GM12878 (cell line): ENCODE results near the gene PTPRN2. TPM values are rescaled to one million over a fixed set of nuclear protein-coding genes. Genes with fewer than 3 reads are reported as not detected.

Source experiments
- ATAC-seq: fragments of 200-7000 bp; cut with Tn5 transposase; 3 replicates; pipeline ENCODE4 v1.9.1; 2020; ENCODE audit warnings: mild to moderate bottlenecking, moderate library complexity
- BruUV-seq: library from RNA; stranded (reverse); fragments of 400-500 nt; replicated peaks from 2 replicates; lab custom pipeline; 2021; lab: Mats Ljungman, UMichigan
- CTCF ChIA-PET: fragments of 300-600 bp; sonication (Branson Sonifier 250); formaldehyde crosslinking; extraction: SDS; loops from one replicate; lab custom pipeline; 2021; ENCODE audit warnings: inconsistent platforms; lab: Yijun Ruan, JAX
- POLR2A ChIA-PET: fragments of 350-600 bp; formaldehyde crosslinking; extraction: SDS; loops from one replicate; lab custom pipeline; 2021; ENCODE audit warnings: inconsistent platforms; lab: Charles Lee
- RAD21 ChIA-PET: fragments of 300-600 bp; sonication (Branson Sonifier 250); formaldehyde crosslinking; loops from one replicate; lab custom pipeline; 2023; ENCODE audit warnings: antibody characterized with exemption; ENCODE audit not compliant: unreplicated experiment; lab: Charles Lee
- SMC1A ChIA-PET: fragments of 300-600 bp; sonication (Branson Sonifier 250); formaldehyde crosslinking; loops from one replicate; lab custom pipeline; 2023; ENCODE audit not compliant: unreplicated experiment, uncharacterized antibody; lab: Charles Lee
- DNase-seq: peaks from one replicate; pipeline ENCODE4 v3.0.0-alpha.2; 2011; ENCODE audit warnings: low read depth, low spot score
- FAIRE-seq: peaks from 3 replicates; lab custom pipeline; 2011; peaks lifted over from hg19 to GRCh38; lab: Jason Lieb, UNC
- H2AFZ ChIP-seq: 2 replicates; pipeline ENCODE4 v1.6.0; 2011; ENCODE audit warnings: low read depth, low read length, control low read depth; ENCODE audit not compliant: control insufficient read depth
- H3K27ac ChIP-seq: 2 replicates; pipeline ENCODE4 v1.5.1; 2011; ENCODE audit warnings: control low read depth; ENCODE audit not compliant: control insufficient read depth, insufficient read depth
- H3K27me3 ChIP-seq, 2 experiments: replicated peaks in 1 of 2; 2 replicates each; pipeline versions ENCODE4 v1.6.0 to v1.6.1; 2011; ENCODE audit warnings: low read length in 1 of 2; ENCODE audit not compliant: control insufficient read depth in 2 of 2, insufficient read depth in 2 of 2
- H3K36me3 ChIP-seq, 2 experiments: 2 replicates each; pipeline ENCODE4 v1.5.1; 2011; ENCODE audit warnings: low read length in 1 of 2; ENCODE audit not compliant: control insufficient read depth in 2 of 2, insufficient read depth in 2 of 2
- H3K4me1 ChIP-seq: 2 replicates; pipeline ENCODE4 v1.6.1; 2011; ENCODE audit warnings: mild to moderate bottlenecking, low read length, moderate library complexity, mixed read lengths; ENCODE audit not compliant: control insufficient read depth, insufficient read depth
- H3K4me2 ChIP-seq: 2 replicates; pipeline ENCODE4 v1.6.0; 2011; ENCODE audit warnings: control low read depth; ENCODE audit not compliant: control insufficient read depth, insufficient read depth
- H3K4me3 ChIP-seq: fragments of 200-600 bp; sonication (generic); 2 replicates; pipeline ENCODE4 v1.5.1; 2016
- H3K79me2 ChIP-seq: 2 replicates; pipeline ENCODE4 v1.6.0; 2011; ENCODE audit warnings: low read length; ENCODE audit not compliant: control insufficient read depth, insufficient read depth
- H3K9ac ChIP-seq: 2 replicates; pipeline ENCODE4 v1.8.0; 2011; ENCODE audit warnings: low read length, control low read depth, mixed read lengths; ENCODE audit not compliant: control insufficient read depth, insufficient read depth
- H3K9me3 ChIP-seq: replicated peaks from 3 replicates; pipeline ENCODE4 v1.5.1; 2011; ENCODE audit warnings: mild to moderate bottlenecking, low read length; ENCODE audit not compliant: control insufficient read depth, insufficient read depth
- H4K20me1 ChIP-seq: 2 replicates; pipeline ENCODE4 v1.6.0; 2011; ENCODE audit not compliant: control insufficient read depth, insufficient read depth
- BCL11A ChIP-seq: IDR thresholded peaks from 2 replicates; pipeline ENCODE4 v1.6.1; 2011; ENCODE audit warnings: low read depth, low read length
- EZH2 ChIP-seq: IDR thresholded peaks from 2 replicates; pipeline ENCODE4 v1.6.1; 2012; ENCODE audit warnings: low read depth, mild to moderate bottlenecking, control low read depth, inconsistent platforms, low read length, borderline replicate concordance; ENCODE audit not compliant: control insufficient read depth
- GATAD2B ChIP-seq: fragments of 450-650 bp; conservative IDR thresholded peaks from 2 replicates; pipeline ENCODE4 v1.6.1; 2017; ENCODE audit warnings: low read depth, mild to moderate bottlenecking, moderate library complexity
- IKZF2 ChIP-seq, 2 experiments: fragments of 450-650 bp; IDR thresholded peaks; 2 replicates each; pipeline ENCODE4 v1.6.1; 2017; ENCODE audit warnings: mild to moderate bottlenecking in 2 of 2, moderate library complexity in 2 of 2
- POLR2AphosphoS5 ChIP-seq: IDR thresholded peaks from 2 replicates; pipeline ENCODE4 v1.6.1; 2011; ENCODE audit warnings: mild to moderate bottlenecking, low read length, inconsistent platforms
- REST ChIP-seq: IDR thresholded peaks from 2 replicates; pipeline ENCODE4 v1.6.1; 2012; ENCODE audit warnings: mild to moderate bottlenecking, low read depth, low read length
- TBL1XR1 ChIP-seq: IDR thresholded peaks from 2 replicates; pipeline ENCODE4 v1.6.1; 2012; ENCODE audit warnings: low read depth, low read length, improper control_type of control experiment
- WGBS: methylation state at CpG from one replicate; pipeline ENCODE4 v1.1.6; 2016; ENCODE audit warnings: low lambda C conversion rate; ENCODE audit not compliant: insufficient replicate concordance, insufficient coverage; ENCODE audit errors: missing lambda C conversion rate; 5-methylcytosine and 5-hydroxymethylcytosine counted together
- in situ Hi-C: fragments of 300-500 bp; cut with MboI; formaldehyde crosslinking; loops from 9 replicates; pipeline ENCODE4 v1.14.3; 2018; ENCODE audit warnings: mixed read lengths
- intact Hi-C: fragments of 100-400 bp; cut with micrococcal nuclease; formaldehyde crosslinking; loops from one replicate; pipeline ENCODE4 v1.14.2; 2022; ENCODE audit not compliant: unreplicated experiment
- polyA plus RNA-seq, 11 experiments: library from polyadenylated mRNA; depleted of rRNA in 4 of 11; unstranded in 6 of 11; stranded (reverse) in 5 of 11; fragments of >200 nt; fragmentation: Nextera tagmentation in 4 of 11; fragmentation: Illumina TruSeq in 1 of 11; extraction: Ambion mirVana in 4 of 11; extraction: Trizol in 1 of 11; gene quantifications; 1 replicate in 1 of 11; 2 replicates in 10 of 11; pipeline versions ENCODE4 v1.2.1 to v1.2.3, GENCODE V29; 2011 to 2016; ENCODE audit warnings: inconsistent platforms in 2 of 11, missing spikeins in 2 of 11, low read depth in 1 of 11
- total RNA-seq, 4 experiments: library from RNA; depleted of rRNA in 3 of 4; stranded (reverse); fragments of >200 nt in 3 of 4; fragmentation: Illumina TruSeq in 1 of 4; extraction: Trizol in 1 of 4; gene quantifications; 2 replicates each; pipeline versions ENCODE4 v1.2.1 to v1.2.3, GENCODE V29; 2013 to 2021

PTPRN2 gene
- total and polyA plus RNA-seq, 10 of the 15 experiments (the other 5 are each of a cell fraction or from before 2014, with no cell fraction given): 5.4 TPM; not detected in 9

- no peak for FAIRE-seq
- CTCF ChIA-PET: no interaction called here
Measured at GRCh38 chr7:157929671-157930070, 658.0 kb downstream of the PTPRN2 start.

More at GRCh38 chr7:157929671-157930070, 658.0 kb downstream of the PTPRN2 start:
- Histone ChIP-seq H3K4me3 (no peak overlapping the region), H3K27ac (no peak overlapping the region), H3K9me3 (no peaks in the 10 kb centered on the region; the same call in 2 of the 3 replicates), H2AFZ (no peak overlapping the region), H3K27me3 (no peaks in the 10 kb centered on the region), H3K4me1 (no peaks in the 10 kb centered on the region), H4K20me1 (no peaks in the 10 kb centered on the region), H3K79me2 (no peaks in the 10 kb centered on the region), H3K4me2 (no peak overlapping the region), H3K9ac (no peak overlapping the region), H3K36me3 (no peaks in the 10 kb centered on the region)
- ATAC-seq: no peak
- no peak for TF ChIP-seq EZH2
- TF ChIP-seq POLR2AphosphoS5: no peak
- TF ChIP-seq GATAD2B: no peak
- TF ChIP-seq REST: no peak
- TF ChIP-seq TBL1XR1: no peak
- no peak for TF ChIP-seq IKZF2 (IDR thresholded peaks at IDR 0.05)
- no peak for TF ChIP-seq BCL11A
- DNase-seq: no peak
- intact Hi-C loops: no loop called here
- SMC1A ChIA-PET: no interaction called here
- POLR2A ChIA-PET: no interaction called here
- 55% methylated on average over 15 of the region's 16 CpGs for WGBS
- RAD21 ChIA-PET: no interaction called here
- no TSS peak for BruUV-seq
- in situ Hi-C loops: no loop called here
